PC-3 (cell line): ENCODE results near the gene CCNG2.

Experiments used
- EZH2 ChIP-seq: fragments of 300-600 bp; sonication (generic); IDR thresholded peaks from one replicate; pipeline ENCODE4 v1.6.1; 2017; ENCODE audit warnings: antibody characterized with exemption, mild to moderate bottlenecking, low read length; ENCODE audit not compliant: unreplicated experiment
- EZH2phosphoT487 ChIP-seq: fragments of 300-600 bp; sonication (generic); IDR thresholded peaks from 2 replicates; pipeline ENCODE4 v1.6.1; 2018; ENCODE audit warnings: mild to moderate bottlenecking, antibody characterized with exemption, low read length, borderline replicate concordance
- TF ChIP-seq, protein P1 (sequence below): fragments of 300-600 bp; sonication (generic); conservative IDR thresholded peaks from 2 replicates; pipeline ENCODE4 v1.5.1; 2017; ENCODE audit warnings: antibody characterized with exemption, low read depth, mild to moderate bottlenecking, low read length

DNA sequence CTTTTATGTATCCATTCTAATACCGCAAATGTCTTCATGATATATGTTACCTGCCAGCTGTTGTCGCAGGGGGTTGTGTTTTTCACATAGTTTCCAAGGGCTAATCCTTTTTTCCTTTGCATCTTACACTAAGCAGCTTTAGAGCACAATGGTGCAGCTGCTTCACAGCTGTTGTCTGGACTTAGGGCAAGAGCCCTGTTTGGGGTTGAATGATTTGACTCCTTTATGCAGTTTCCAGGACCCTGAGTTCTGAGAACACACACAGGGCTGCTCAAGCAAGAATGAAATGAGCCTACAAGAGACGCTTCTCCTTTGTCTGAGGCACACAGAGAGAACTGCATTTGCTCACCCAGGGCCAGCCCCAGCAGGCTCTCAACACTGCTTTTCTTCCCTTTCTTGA lies 20.2 kb downstream of the CCNG2 start:
- TF ChIP-seq, protein P1, sequence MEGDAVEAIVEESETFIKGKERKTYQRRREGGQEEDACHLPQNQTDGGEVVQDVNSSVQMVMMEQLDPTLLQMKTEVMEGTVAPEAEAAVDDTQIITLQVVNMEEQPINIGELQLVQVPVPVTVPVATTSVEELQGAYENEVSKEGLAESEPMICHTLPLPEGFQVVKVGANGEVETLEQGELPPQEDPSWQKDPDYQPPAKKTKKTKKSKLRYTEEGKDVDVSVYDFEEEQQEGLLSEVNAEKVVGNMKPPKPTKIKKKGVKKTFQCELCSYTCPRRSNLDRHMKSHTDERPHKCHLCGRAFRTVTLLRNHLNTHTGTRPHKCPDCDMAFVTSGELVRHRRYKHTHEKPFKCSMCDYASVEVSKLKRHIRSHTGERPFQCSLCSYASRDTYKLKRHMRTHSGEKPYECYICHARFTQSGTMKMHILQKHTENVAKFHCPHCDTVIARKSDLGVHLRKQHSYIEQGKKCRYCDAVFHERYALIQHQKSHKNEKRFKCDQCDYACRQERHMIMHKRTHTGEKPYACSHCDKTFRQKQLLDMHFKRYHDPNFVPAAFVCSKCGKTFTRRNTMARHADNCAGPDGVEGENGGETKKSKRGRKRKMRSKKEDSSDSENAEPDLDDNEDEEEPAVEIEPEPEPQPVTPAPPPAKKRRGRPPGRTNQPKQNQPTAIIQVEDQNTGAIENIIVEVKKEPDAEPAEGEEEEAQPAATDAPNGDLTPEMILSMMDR: no peak
- TF ChIP-seq EZH2: no peak
- no peak for TF ChIP-seq EZH2phosphoT487
